Erythroblast (primary cell): ENCODE data around the gene NUMBL.

Experiments used
- GATA1 ChIP-seq: IDR thresholded peaks from 2 replicates; pipeline ENCODE4 v1.6.1; 2011; ENCODE audit warnings: low read depth, mild to moderate bottlenecking, control low read depth, low read length, moderate library complexity
- POLR2A ChIP-seq: IDR thresholded peaks from 2 replicates; pipeline ENCODE4 v1.6.1; 2011; ENCODE audit warnings: mild to moderate bottlenecking, low read length

DNA sequence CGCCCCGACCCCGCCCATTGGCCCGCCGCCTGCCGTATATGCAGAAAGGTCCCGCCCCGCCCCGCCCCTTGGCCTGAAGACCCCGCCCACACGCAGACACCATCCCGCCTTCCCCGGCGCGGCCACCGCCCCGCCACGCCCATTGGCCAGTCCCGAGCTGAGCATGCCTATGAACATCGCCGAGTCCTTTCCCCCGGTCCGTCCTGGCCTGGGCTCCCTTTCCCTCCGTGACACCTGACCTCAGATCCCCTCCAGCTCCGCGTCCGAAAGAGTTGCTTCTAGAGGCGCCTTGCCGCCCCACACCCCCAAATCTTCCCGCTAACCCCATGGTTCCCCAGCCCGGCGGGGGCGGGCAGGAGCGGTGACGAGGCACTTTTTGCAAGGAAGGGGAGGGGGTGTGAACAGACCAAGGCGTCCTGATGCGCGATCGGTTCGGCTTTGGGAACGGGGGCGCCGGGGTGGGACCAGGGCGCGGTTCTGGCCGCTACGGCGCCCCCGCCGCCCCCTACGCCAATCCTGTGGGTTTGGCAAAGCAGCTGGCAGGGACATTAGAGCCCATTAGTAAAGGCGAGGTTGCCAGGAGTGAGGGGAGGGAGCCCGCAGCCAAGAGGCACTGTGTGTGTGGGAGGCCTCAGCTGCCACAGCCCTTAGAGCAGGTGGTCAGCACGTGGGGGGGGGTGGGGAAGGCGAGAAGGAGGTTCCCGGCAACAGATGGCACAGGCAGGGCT, 406 bp upstream of the NUMBL start:
- TF ChIP-seq POLR2A (peak; percentile 60), GATA1 (no peak)
